HPDE6-E6E7 (cell line): ENCODE results near the gene PLXNA4.
"Not testable (repeated sequence)": the region's sequence is repeated elsewhere in the genome, so short reads cannot be mapped to it uniquely, and the experiment has no call there.

Experiments
- DNase-seq: peaks from one replicate; pipeline ENCODE4 v3.0.0; 2011; ENCODE audit warnings: missing footprints; ENCODE audit errors: extremely low spot score

Gene PLXNA4

GRCh38 chr7:132575982-132576720 lies at the start of gene PLXNA4:
PLXNA4 (minus strand) TSS chr7:132576470; CDS start chr7:132508693, 67,777 bp downstream.
- DNase-seq: no peak

- no peak for DNase-seq
Observed at GRCh38 chr7:132625651-132626050, 49.4 kb upstream of the PLXNA4 start.

GRCh38 chr7:132622081-132622480 lies 45.8 kb upstream of the PLXNA4 start:
- no peak for DNase-seq

- no peak for DNase-seq
Observed at GRCh38 chr7:132619967-132620366, 43.7 kb upstream of the PLXNA4 start.

- no peak for DNase-seq
Observed at GRCh38 chr7:132618956-132619305, 42.7 kb upstream of the PLXNA4 start.

GRCh38 chr7:132618271-132618955 lies 42.1 kb upstream of the PLXNA4 start:
- DNase-seq: no peak

- DNase-seq: no peak
Observed at GRCh38 chr7:132614428-132615318, 38.4 kb upstream of the PLXNA4 start.

GRCh38 chr7:132613737-132614136 lies 37.5 kb upstream of the PLXNA4 start:
- DNase-seq: no peak

- DNase-seq: no peak
Observed at GRCh38 chr7:132610995-132611394, 34.7 kb upstream of the PLXNA4 start.

- no peak for DNase-seq
Observed at GRCh38 chr7:132609906-132610520, 33.7 kb upstream of the PLXNA4 start.

- no peak for DNase-seq
Observed at GRCh38 chr7:132609222-132609621, 33.0 kb upstream of the PLXNA4 start.

GRCh38 chr7:132608523-132608922 lies 32.3 kb upstream of the PLXNA4 start:
- DNase-seq: no peak

- DNase-seq: no peak
Observed at GRCh38 chr7:132607656-132608055, 31.4 kb upstream of the PLXNA4 start.

GRCh38 chr7:132604121-132604520 lies 27.9 kb upstream of the PLXNA4 start:
- no peak for DNase-seq

GRCh38 chr7:132603220-132603833 lies 27.1 kb upstream of the PLXNA4 start:
- DNase-seq: no peak

- DNase-seq: no peak
Observed at GRCh38 chr7:132601783-132602182, 25.5 kb upstream of the PLXNA4 start.

- DNase-seq: no peak
Observed at GRCh38 chr7:132596588-132596987, 20.3 kb upstream of the PLXNA4 start.

GRCh38 chr7:132594741-132595140 lies 18.5 kb upstream of the PLXNA4 start:
- DNase-seq: not testable (repeated sequence)

- DNase-seq: no peak
Observed at GRCh38 chr7:132592936-132593335, 16.7 kb upstream of the PLXNA4 start.

- no peak for DNase-seq
Observed at GRCh38 chr7:132592231-132592920, 16.1 kb upstream of the PLXNA4 start.

GRCh38 chr7:132590162-132590561 lies 13.9 kb upstream of the PLXNA4 start:
- no peak for DNase-seq
